HG03442 (cell line): Measurements from ENCODE around the gene EFNA4.

Experiments
- ATAC-seq: cut with Tn5 transposase; IDR thresholded peaks from one replicate; pipeline ENCODE4 v1.9.1; 2021; ENCODE audit warnings: mild to moderate bottlenecking, moderate library complexity; ENCODE audit not compliant: unreplicated experiment

EFNA4 gene

DNA sequence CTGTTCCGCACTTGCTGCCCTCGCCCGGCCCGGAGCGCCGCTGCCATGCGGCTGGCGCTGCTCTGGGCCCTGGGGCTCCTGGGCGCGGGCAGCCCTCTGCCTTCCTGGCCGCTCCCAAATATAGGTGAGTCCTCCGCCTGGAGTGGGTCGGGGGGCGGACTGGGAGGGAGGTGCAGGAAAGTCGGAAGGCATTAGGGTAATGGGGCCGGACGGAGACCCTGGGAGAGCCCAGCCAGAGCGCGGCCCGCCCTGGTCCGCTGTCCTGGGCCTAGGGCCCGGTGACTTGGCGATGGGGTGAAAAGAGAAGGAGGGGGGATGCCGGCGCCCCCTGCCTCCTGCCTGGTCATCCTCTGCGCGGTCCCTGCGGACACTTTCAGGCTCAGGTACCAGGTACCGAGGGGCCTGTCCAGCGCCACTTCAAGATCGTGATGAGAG is 12.2 kb upstream of the EFNA4 start:
- ATAC-seq: peak; percentile 18

- peak; percentile 2 for ATAC-seq
These were observed 11.7 kb upstream of the EFNA4 start for GRCh38 chr1:155051777-155052398.

DNA sequence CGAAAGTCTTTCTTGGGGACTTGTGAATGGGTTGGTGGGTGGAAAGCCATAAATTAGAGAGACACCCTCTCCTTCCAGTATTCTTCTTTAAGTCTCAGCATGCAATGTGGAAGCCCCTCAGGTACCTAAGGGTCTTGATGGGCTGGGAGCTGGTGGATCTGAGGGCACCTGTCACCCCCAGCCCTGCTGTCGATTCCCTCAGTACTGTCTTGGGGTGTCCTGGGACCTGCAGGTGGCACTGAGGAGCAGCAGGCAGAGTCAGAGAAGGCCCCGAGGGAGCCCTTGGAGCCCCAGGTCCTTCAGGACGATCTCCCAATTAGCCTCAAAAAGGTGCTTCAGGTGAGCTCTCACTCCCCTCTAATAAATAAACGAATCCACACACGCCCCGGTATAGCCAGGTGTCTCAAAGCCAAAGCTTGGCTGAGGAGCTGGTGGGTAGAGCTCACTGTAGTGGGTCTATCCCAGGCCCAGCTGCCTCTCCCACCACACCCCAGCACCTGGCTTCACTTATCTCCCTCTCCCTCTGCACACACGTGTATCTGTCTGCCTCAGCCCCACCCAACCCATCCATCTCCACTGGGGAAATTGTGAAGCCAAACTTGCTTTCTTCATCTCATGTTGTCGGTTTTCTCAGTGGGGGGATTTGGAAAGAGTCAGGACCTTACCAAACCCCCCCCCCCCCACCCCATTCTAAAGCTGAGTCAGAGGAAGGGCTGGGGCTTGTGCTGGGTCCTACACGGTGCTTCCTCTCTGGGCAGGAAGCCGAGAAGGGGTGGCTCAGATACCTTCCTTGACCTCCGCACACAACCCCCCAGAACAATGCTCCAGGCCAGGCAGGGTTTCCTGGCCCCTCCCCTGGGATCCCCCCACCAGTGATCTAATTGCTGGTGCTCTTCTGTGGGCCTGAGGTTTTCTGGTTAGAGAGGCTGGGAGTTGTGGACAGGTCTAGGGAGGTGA is 10.8 kb upstream of the EFNA4 start:
- ATAC-seq: no peak

DNA sequence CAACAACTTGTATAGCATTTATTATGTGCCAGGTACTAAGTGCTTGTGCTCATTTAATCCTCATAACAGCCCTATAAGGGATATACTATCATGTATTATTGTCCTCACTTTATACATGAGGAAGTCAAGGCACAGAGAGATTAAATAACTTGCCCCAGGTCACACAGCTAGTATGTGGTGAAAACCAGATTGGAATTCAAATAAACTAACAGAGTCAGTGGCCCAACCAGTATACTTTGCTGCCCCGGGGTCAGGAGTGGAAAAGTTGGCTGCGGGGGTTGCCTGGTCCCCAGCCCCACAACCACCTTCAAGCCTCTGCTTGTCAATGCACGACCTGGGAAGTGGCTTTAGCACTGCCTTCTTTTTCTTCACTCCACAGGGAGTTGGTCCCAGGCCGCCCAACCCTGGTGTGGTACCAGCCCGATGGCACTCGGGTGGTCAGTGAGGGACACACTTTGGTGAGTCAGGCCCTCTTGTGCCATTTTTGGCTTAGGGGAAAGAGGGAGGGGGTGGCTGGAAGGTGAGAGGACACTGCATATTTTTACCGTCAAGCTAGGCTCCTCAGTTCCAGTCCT is 9.9 kb upstream of the EFNA4 start:
- no peak for ATAC-seq

DNA sequence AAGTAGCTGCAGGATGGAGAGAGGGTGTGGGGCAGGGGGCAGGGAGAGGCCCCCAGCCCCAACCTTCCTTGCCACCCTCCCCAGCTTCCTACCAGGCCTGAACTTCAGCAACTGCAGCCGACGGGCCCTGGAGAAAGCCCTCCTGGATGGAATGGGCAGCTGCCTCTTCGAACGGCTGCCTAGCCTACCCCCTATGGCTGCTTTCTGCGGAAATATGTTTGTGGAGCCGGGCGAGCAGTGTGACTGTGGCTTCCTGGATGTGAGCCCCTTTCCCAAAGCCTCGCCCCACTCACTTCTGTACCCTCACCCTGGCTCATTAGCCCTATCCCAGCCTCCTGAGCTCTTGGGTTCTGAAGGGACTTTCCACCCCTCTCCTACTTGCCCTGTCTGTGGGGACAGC is 6.4 kb upstream of the EFNA4 start:
- ATAC-seq: no peak

DNA sequence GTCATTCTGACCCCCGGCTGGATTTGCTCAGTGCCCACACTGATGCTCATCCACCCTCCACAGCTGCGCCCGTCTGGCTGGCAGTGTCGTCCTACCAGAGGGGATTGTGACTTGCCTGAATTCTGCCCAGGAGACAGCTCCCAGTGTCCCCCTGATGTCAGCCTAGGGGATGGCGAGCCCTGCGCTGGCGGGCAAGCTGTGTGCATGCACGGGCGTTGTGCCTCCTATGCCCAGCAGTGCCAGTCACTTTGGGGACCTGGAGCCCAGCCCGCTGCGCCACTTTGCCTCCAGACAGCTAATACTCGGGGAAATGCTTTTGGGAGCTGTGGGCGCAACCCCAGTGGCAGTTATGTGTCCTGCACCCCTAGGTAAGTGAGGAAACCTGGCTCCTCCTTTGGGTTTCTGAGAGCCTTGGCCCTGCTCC is 5.7 kb upstream of the EFNA4 start:
- ATAC-seq: no peak

DNA sequence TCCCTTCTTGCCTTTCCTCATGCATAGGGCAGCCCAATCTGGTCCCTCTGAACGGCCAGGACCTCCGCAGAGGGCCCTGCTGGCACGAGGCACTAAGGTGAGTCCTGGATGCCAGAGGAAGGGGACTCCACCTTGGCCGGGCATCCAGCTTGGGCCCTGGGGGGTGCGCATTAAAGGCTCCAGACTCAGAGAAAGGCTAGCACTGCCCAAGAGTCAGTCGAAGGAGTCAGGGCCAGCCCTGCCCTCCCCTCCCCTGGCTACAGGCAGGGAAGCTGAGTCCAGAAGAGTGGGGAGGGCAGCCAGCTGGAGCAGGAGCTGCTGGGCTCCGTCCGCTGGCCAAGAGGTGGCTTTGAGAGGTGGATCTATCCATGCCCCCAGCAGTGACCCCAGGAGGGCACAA is 2.8 kb upstream of the EFNA4 start:
- ATAC-seq: no peak

- no peak for ATAC-seq
These were observed 2.0 kb upstream of the EFNA4 start for GRCh38 chr1:155061381-155062150.

DNA sequence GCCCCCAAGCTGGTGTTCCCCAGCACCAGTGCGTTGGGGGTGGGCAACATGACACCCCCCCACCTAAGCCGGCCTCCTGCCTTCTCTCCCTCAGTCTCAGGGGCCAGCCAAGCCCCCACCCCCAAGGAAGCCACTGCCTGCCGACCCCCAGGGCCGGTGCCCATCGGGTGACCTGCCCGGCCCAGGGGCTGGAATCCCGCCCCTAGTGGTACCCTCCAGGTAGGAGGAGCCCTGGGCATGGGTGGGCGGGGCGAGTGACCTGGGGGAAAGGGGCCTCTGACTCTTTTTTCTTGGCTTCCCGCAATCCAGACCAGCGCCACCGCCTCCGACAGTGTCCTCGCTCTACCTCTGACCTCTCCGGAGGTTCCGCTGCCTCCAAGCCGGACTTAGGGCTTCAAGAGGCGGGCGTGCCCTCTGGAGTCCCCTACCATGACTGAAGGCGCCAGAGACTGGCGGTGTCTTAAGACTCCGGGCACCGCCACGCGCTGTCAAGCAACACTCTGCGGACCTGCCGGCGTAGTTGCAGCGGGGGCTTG is 1.3 kb upstream of the EFNA4 start:
- ATAC-seq: no peak

- no peak for ATAC-seq
These were observed 683 bp upstream of the EFNA4 start for GRCh38 chr1:155062702-155063411.

DNA sequence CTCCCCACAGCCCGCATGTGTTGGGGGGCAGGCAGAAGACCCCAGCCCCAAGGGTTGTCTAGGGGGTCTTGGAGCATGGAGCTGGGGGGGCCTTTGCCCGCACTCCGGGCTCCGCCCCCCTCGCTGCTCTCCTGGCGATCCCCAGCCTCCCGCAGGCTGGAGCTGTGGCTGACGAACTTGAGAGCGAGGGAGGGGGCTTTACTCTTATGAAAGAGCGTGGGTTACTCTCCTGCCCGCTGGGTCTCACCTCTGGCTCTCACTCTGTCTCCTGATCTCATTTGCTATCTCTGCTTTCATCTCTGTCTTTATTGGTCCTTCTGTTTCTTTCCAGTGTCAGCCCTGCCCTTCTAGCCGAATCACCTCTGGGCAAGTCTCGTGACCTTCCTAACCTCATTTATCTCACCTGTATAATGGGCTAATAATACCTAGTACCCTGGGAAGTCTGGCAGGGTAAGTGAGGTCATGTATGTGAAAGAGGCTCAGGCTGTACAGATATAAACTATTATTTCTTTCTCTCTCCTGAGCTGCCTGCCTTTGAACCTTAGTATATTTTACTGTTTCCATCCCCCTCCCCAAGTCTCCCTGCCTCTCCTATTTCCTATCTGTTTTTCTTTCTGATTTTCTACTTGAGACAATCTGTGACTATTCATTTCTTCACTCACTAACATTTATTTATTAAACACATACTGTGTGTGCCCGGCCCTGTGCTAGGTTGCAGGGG is 731 bp downstream of the EFNA4 start:
- ATAC-seq: peak; percentile 8

DNA sequence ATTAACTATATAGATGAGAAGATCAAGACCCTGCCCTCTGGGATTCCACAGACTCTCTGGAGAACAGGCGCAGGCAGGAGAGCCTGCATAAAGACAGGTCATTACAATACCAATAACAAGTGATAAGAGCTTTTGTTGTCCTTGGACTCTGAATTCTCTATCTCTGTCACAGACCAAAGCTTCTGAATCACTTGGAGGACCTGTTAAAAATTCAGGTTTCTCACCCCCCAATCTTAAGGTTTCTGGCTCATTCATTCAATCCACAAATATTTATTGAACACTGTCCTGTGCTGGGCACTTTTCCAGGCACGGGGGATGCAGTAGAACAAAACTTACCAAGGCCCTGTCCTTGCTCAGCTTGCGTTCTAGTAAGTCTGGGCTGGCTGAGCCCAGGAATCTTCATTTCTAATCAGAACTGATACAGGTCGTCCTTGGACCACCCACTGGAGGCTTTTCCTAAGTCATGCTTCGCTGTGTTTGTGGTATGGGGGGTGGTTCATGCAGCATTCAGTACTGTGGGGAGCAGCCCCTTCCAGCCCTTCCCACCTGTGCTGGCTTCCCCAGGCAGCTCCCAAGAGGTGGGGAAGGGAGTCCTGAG is 1.4 kb downstream of the EFNA4 start:
- no peak for ATAC-seq

DNA sequence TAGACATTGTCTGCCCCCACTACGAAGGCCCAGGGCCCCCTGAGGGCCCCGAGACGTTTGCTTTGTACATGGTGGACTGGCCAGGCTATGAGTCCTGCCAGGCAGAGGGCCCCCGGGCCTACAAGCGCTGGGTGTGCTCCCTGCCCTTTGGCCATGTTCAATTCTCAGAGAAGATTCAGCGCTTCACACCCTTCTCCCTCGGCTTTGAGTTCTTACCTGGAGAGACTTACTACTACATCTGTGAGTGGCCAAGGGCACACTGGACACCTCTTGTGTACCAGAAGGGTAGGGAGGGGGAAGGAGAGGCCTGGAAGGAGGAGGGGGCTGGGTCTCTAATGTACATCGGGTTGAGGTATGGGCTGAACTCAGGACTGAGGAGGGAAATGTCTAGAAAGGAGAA is 3.2 kb downstream of the EFNA4 start:
- no peak for ATAC-seq

- no peak for ATAC-seq
These were observed 5.1 kb downstream of the EFNA4 start for GRCh38 chr1:155068599-155068998.

- no peak for ATAC-seq
These were observed 6.1 kb downstream of the EFNA4 start for GRCh38 chr1:155069551-155070157.

DNA sequence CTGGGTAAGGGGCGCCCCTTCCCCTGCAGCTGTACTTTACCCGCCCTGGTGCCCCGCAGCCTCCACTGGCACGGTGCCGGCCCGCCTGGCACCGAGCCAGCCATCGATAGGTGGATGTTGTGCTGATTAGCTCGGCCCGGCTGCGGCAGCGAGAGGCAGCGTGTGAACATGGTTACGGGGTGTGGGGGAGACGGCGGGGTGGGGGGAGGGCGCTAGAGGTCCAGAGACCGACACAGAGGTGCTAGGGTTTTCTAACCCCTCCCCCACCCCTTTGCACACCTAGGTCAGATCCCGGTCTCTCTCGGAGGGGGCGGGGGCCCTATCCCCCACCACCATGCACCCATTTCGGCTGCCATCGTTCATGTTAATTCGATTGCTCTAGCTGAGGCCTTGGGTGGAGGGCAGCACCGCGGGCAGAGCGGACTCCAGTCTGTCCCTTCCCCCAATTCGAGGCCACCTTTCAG is 6.7 kb downstream of the EFNA4 start:
- no peak for ATAC-seq

GRCh38 chr1:155070721-155071569 is 7.4 kb downstream of the EFNA4 start:
- no peak for ATAC-seq

- ATAC-seq: no peak
These were observed 8.2 kb downstream of the EFNA4 start for GRCh38 chr1:155071701-155072100.
